Subcutaneous adipose tissue (tissue), 4 donors: ENCODE results near the gene MPPED2. TPM values are rescaled to one million over a fixed set of nuclear protein-coding genes. Genes with fewer than 3 reads are reported as not detected.

Experiments used
- CTCF ChIP-seq: fragments of 450-650 bp; IDR thresholded peaks from one replicate; pipeline ENCODE4 v1.5.1; 2016; ENCODE audit warnings: low read depth, mild to moderate bottlenecking, control low read depth, antibody characterized with exemption, moderate library complexity
- total RNA-seq, 4 donors: library from RNA; depleted of rRNA; stranded (reverse); fragments of >200 nt; gene quantifications; one replicate each; pipeline ENCODE4 v1.1.0, GENCODE V29; 2016

The MPPED2 gene
- total RNA-seq, 4 donors from 2014 or later = 10.5 to 32.4 (median 15.5) TPM

- TF ChIP-seq CTCF = no peak
These were observed 111.8 kb downstream of the MPPED2 start for GRCh38 chr11:30474151-30474954.

GRCh38 chr11:30471244-30471643 lies 114.9 kb downstream of the MPPED2 start:
- no peak for TF ChIP-seq CTCF

- no peak for TF ChIP-seq CTCF
These were observed 117.3 kb downstream of the MPPED2 start for GRCh38 chr11:30468881-30469280.

- TF ChIP-seq CTCF = no peak
These were observed 119.0 kb downstream of the MPPED2 start for GRCh38 chr11:30467176-30467575.

GRCh38 chr11:30465623-30466022 lies 120.5 kb downstream of the MPPED2 start:
- TF ChIP-seq CTCF = no peak

- TF ChIP-seq CTCF = no peak
These were observed 121.0 kb downstream of the MPPED2 start for GRCh38 chr11:30465192-30465591.

- no peak for TF ChIP-seq CTCF
These were observed 122.9 kb downstream of the MPPED2 start for GRCh38 chr11:30463266-30463665.
